DOHH2 (cell line): Measurements from ENCODE around the gene ACIN1.

Source experiments
- H3F3A ChIP-seq: fragments of 200-600 bp; sonication (generic), shearing (Covaris generic); 2 replicates; pipeline ENCODE4 v1.6.0; 2016; ENCODE audit warnings: antibody characterized with exemption, mild to moderate bottlenecking; ENCODE audit not compliant: control insufficient read depth, insufficient read depth
- H3K27ac ChIP-seq: fragments of 200-600 bp; sonication (generic); 2 replicates; pipeline ENCODE4 v1.5.1; 2014; ENCODE audit warnings: low read depth, mild to moderate bottlenecking, low read length, moderate library complexity
- H3K27me3 ChIP-seq: fragments of 200-600 bp; sonication (generic); 2 replicates; pipeline ENCODE4 v1.6.1; 2014; ENCODE audit warnings: mild to moderate bottlenecking, low read length, mixed read lengths; ENCODE audit not compliant: control insufficient read depth
- H3K36me3 ChIP-seq: fragments of 200-600 bp; sonication (generic); 2 replicates; pipeline ENCODE4 v1.6.1; 2014; ENCODE audit warnings: mild to moderate bottlenecking, low read length, moderate library complexity, mixed read lengths; ENCODE audit not compliant: control insufficient read depth
- H3K4me1 ChIP-seq: fragments of 200-600 bp; sonication (generic); 2 replicates; pipeline ENCODE4 v1.6.1; 2014; ENCODE audit warnings: mild to moderate bottlenecking, low read length, mixed read lengths; ENCODE audit not compliant: control insufficient read depth
- H3K4me2 ChIP-seq: fragments of 200-600 bp; sonication (generic); 2 replicates; pipeline ENCODE4 v1.6.0; 2014; ENCODE audit warnings: mild to moderate bottlenecking, low read length, moderate library complexity
- H3K4me3 ChIP-seq: fragments of 200-600 bp; sonication (generic); 2 replicates; pipeline ENCODE4 v1.5.1; 2014; ENCODE audit warnings: mild to moderate bottlenecking, low read length, mixed read lengths
- H3K79me2 ChIP-seq: fragments of 200-600 bp; sonication (generic); 2 replicates; pipeline ENCODE4 v1.6.1; 2014; ENCODE audit warnings: mild to moderate bottlenecking, low read length, mixed read lengths; ENCODE audit not compliant: control insufficient read depth
- H3K9me2 ChIP-seq: fragments of 200-600 bp; sonication (generic); replicated peaks from 2 replicates; pipeline ENCODE4 v1.6.1; 2014; ENCODE audit warnings: mild to moderate bottlenecking, low read length, mixed read lengths; ENCODE audit not compliant: control insufficient read depth
- H3K9me3 ChIP-seq: fragments of 200-600 bp; sonication (generic); 2 replicates; pipeline ENCODE4 v1.6.1; 2014; ENCODE audit warnings: antibody characterized with exemption, low read length, mixed read lengths; ENCODE audit not compliant: control insufficient read depth, insufficient read depth
- H4K20me1 ChIP-seq: fragments of 200-600 bp; sonication (generic); 2 replicates; pipeline ENCODE4 v1.6.0; 2014; ENCODE audit warnings: low read depth, mild to moderate bottlenecking, antibody characterized with exemption, low read length, moderate library complexity; ENCODE audit not compliant: control insufficient read depth, insufficient read depth
- CTCF ChIP-seq: fragments of 200-600 bp; sonication (generic); IDR thresholded peaks from one replicate; pipeline ENCODE4 v1.5.1; 2014; ENCODE audit warnings: antibody characterized with exemption, mild to moderate bottlenecking, low read depth, low read length; ENCODE audit not compliant: poor library complexity, severe bottlenecking
- EZH2phosphoT487 ChIP-seq: fragments of 200-600 bp; sonication (generic); IDR thresholded peaks from 2 replicates; pipeline ENCODE4 v1.6.1; 2017; ENCODE audit warnings: borderline replicate concordance, mild to moderate bottlenecking, antibody characterized with exemption, low read length, moderate library complexity, mixed read lengths

ACIN1 gene

DNA sequence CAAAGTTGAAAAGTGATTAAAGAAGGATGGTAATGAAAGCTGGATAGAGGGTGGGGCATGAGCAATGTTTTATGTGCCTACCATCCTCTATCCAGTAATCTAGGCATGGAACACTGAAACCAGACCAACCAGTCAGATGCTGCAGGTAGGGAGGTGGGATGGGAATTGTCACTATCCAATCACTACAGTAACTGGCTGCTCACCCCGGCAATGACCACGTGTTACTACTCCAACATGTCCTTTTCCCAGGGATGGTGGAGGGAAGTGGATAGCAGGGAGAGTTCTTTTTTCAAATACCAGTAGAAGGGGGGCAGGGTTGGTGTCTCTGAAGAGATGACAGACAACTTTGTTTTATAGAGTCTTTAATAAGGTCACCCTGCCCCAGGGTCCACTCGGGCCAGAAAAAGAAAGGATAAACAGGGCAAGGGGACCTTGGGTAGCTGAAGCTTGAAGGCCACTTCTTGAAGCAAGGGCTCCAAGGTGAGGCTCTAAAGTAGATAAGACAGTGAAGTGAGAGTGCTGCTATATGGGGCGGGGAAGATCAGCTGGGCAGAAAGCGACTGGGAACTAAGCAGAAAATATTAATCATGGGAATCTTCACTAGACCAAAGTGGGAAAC lies 22.9 kb downstream of the ACIN1 start:
- H3K4me2 ChIP-seq = peak overlapping the region; percentile 98
- peaks cover 13% of the 10 kb centered on the region for H4K20me1 ChIP-seq
- peaks cover 33% of the 10 kb centered on the region for H3K4me1 ChIP-seq
- peaks cover 82% of the 10 kb centered on the region for H3K36me3 ChIP-seq
- TF ChIP-seq CTCF = no peak
- TF ChIP-seq EZH2phosphoT487 = no peak
- no peaks in the 10 kb centered on the region for H3K27me3 ChIP-seq
- H3F3A ChIP-seq = peaks cover 13% of the 10 kb centered on the region
- H3K9me2 ChIP-seq = no peaks in the 10 kb centered on the region
- peak overlapping the region; percentile 46 for H3K27ac ChIP-seq
- H3K79me2 ChIP-seq = peaks cover 52% of the 10 kb centered on the region
- no peaks in the 10 kb centered on the region for H3K9me3 ChIP-seq
- peak overlapping the region; percentile 79 for H3K4me3 ChIP-seq

DNA sequence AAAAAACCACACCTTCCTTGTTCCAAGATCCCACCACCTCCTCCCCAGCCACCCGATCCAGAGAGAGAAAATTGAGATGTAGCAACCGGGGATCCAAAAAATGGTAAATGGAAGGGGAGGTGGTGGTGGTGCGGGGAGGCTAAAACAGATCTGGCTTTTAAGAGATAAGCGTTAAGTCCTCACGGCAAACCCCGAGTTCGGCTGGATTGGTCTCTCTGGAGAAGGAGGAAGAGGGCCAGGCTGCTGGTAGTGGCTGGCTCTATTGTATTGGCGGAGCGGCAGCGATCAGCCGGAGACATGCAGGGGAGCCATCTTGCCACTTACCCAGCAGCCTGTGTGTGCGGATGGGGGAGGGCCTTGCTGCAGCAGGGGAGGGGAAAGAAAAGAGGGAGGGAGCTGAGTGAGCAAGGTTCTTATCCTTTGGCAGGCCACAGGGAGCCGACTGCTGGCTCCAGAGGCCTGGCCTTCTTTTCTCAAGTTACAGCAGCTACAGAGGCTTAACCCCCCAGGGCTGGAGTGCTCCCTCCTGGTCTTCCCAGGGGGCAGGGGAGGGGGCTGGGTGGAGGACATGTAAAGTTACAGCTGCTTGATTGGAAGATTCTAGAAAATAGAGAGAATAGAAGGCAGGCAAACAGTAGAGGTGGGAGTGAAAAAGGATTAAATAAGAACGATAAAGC lies 23.6 kb downstream of the ACIN1 start:
- H3K9me3 ChIP-seq = no peaks in the 10 kb centered on the region
- peaks cover 33% of the 10 kb centered on the region for H3K4me1 ChIP-seq
- peak overlapping the region; percentile 46 for H3K27ac ChIP-seq
- H4K20me1 ChIP-seq = peaks cover 18% of the 10 kb centered on the region
- no peaks in the 10 kb centered on the region for H3K9me2 ChIP-seq
- peaks cover 13% of the 10 kb centered on the region for H3F3A ChIP-seq
- H3K79me2 ChIP-seq = peaks cover 58% of the 10 kb centered on the region
- peak overlapping the region; percentile 98 for H3K4me2 ChIP-seq
- TF ChIP-seq CTCF = no peak
- TF ChIP-seq EZH2phosphoT487 = no peak
- H3K36me3 ChIP-seq = peaks cover 81% of the 10 kb centered on the region
- no peaks in the 10 kb centered on the region for H3K27me3 ChIP-seq
- peak overlapping the region; percentile 79 for H3K4me3 ChIP-seq

GRCh38 chr14:23070262-23071129 lies 24.4 kb downstream of the ACIN1 start:
- Histone ChIP-seq H3K36me3 (peaks cover 81% of the 10 kb centered on the region), H3F3A (peaks cover 13% of the 10 kb centered on the region)

More at GRCh38 chr14:23070262-23071129, 24.4 kb downstream of the ACIN1 start:
- Histone ChIP-seq H3K27me3 (no peaks in the 10 kb centered on the region), H4K20me1 (peaks cover 24% of the 10 kb centered on the region), H3K9me3 (no peaks in the 10 kb centered on the region), H3K4me3 (peak overlapping the region; percentile 79), H3K4me2 (peak overlapping the region; percentile 98), H3K9me2 (no peaks in the 10 kb centered on the region), H3K4me1 (peaks cover 33% of the 10 kb centered on the region), H3K27ac (peak overlapping the region; percentile 46), H3K79me2 (peaks cover 64% of the 10 kb centered on the region)
- no peak for TF ChIP-seq EZH2phosphoT487
- TF ChIP-seq CTCF = no peak
